CD4-positive, alpha-beta T cell (primary cell): ENCODE data around the gene PTGIR. TPM values are rescaled to one million over a fixed set of nuclear protein-coding genes. Genes with fewer than 3 reads are reported as not detected.
A peak's percentile ranks its signal among the peaks of the same experiment; 100 is the strongest.

Experiments
- ATAC-seq: fragments of 200-7000 bp; cut with Tn5 transposase; one replicate; pipeline ENCODE4 v1.10.0; 2022; ENCODE audit warnings: mild to moderate bottlenecking; ENCODE audit not compliant: poor library complexity
- CTCF ChIA-PET: fragments of 350-600 bp; sonication (Branson Sonifier 250); formaldehyde crosslinking; loops from one replicate; lab custom pipeline; 2021; ENCODE audit warnings: antibody characterized with exemption, inconsistent platforms; lab: Charles Lee
- POLR2A ChIA-PET: fragments of 350-600 bp; sonication (Branson Sonifier 250); formaldehyde crosslinking; loops from one replicate; lab custom pipeline; 2021; ENCODE audit warnings: antibody characterized with exemption, inconsistent platforms; lab: Charles Lee
- DNase-seq, 14 experiments: peaks; one replicate each; pipeline ENCODE4 v3.0.0-alpha.2; 2013 to 2020; ENCODE audit warnings: mixed read lengths in 2 of 14
- H3K27ac ChIP-seq, 2 donors: one replicate each; pipeline versions ENCODE4 v1.5.1 to v1.7.0; 2013; ENCODE audit warnings: low read length in 2 of 2, low read depth in 1 of 2, mild to moderate bottlenecking in 1 of 2
- H3K27me3 ChIP-seq, 2 experiments: 1 replicate in 1 of 2; 2 replicates in 1 of 2; pipeline versions ENCODE4 v1.6.1 to v1.7.0; 2013; ENCODE audit warnings: low read length in 2 of 2, control low read depth in 1 of 2, mild to moderate bottlenecking in 1 of 2, moderate library complexity in 1 of 2; ENCODE audit not compliant: insufficient read depth in 2 of 2, control insufficient read depth in 1 of 2
- H3K36me3 ChIP-seq: one replicate; pipeline ENCODE4 v1.6.1; 2013; ENCODE audit warnings: low read length, control low read depth; ENCODE audit not compliant: insufficient read depth
- H3K4me1 ChIP-seq: one replicate; pipeline ENCODE4 v1.6.1; 2013; ENCODE audit warnings: low read length, control low read depth; ENCODE audit not compliant: insufficient read depth
- H3K4me3 ChIP-seq: one replicate; pipeline ENCODE4 v1.5.1; 2013; ENCODE audit warnings: mild to moderate bottlenecking, low read length, moderate library complexity
- H3K9me3 ChIP-seq, 2 experiments: 1 replicate in 1 of 2; 2 replicates in 1 of 2; pipeline versions ENCODE4 v1.6.1 to v1.7.0; 2013; ENCODE audit warnings: low read length in 2 of 2, mild to moderate bottlenecking in 2 of 2, control low read depth in 1 of 2, moderate library complexity in 1 of 2; ENCODE audit not compliant: control insufficient read depth in 1 of 2, insufficient read depth in 1 of 2
- H3K27ac Mint-ChIP-seq: one replicate; pipeline ENCODE4 v1.8.0; 2020; ENCODE audit warnings: mixed read lengths
- H3K27me3 Mint-ChIP-seq: one replicate; pipeline ENCODE4 v1.8.0; 2021; ENCODE audit warnings: mixed read lengths
- H3K36me3 Mint-ChIP-seq: one replicate; pipeline ENCODE4 v1.8.0; 2021; ENCODE audit warnings: low read depth, mixed read lengths
- H3K4me1 Mint-ChIP-seq: one replicate; pipeline ENCODE4 v1.8.0; 2021; ENCODE audit warnings: low read depth, mixed read lengths
- H3K4me3 Mint-ChIP-seq: one replicate; pipeline ENCODE4 v1.8.0; 2020; ENCODE audit warnings: mild to moderate bottlenecking, mixed read lengths
- H3K9me3 Mint-ChIP-seq: one replicate; pipeline ENCODE4 v1.8.0; 2020; ENCODE audit warnings: mixed read lengths
- CTCF ChIP-seq: fragments of 200-600 bp; IDR thresholded peaks from one replicate; pipeline ENCODE4 v1.8.0; 2022; ENCODE audit warnings: antibody characterized with exemption, mild to moderate bottlenecking
- intact Hi-C, 2 experiments: fragments of 100-400 bp; cut with DNase I in 1 of 2; cut with micrococcal nuclease in 1 of 2; formaldehyde crosslinking; loops; one replicate each; pipeline versions ENCODE4 v1.15.1 to v1.9.0; 2023 to 2025; cut with DNase I, micrococcal nuclease
- total RNA-seq, 174 experiments: library from RNA in 2 of 174; stranded (reverse) in 2 of 174; gene quantifications; one replicate each; pipeline ENCODE4 v1.2.3 and lab custom pipeline; 2021 to 2026

PTGIR gene
- total RNA-seq, 2 experiments from 2014 or later = 0.87 to 0.96 TPM

GRCh38 chr19:46610413-46610775 is 14.5 kb downstream of the PTGIR start:
- POLR2A ChIA-PET = interaction anchor here (1.2 to 5.4 kb wide), 5 partner anchors 8 to 82 kb away, joined by 3 to 215 read pairs (median 10); partner anchors contain the start of genes CALM3 and DACT3
- H3K9me3 ChIP-seq = no peaks in the 10 kb centered on the region
- Mint-ChIP-seq H3K4me3 (peak overlapping the region; percentile 80), H3K27ac (peak overlapping the region; percentile 93), H3K4me1 (peaks cover 71% of the 10 kb centered on the region), H3K9me3 (no peaks in the 10 kb centered on the region), H3K27me3 (no peaks in the 10 kb centered on the region), H3K36me3 (peaks cover 64% of the 10 kb centered on the region)
- H3K27me3 ChIP-seq = no peaks in the 10 kb centered on the region
- peaks cover 69% of the 10 kb centered on the region for H3K4me1 ChIP-seq
- DNase-seq = no peak
- CTCF ChIA-PET = interaction anchor here (3.8 kb wide), 1 partner anchor 52 kb away, joined by 30 read pairs; the partner anchor contains the start of gene DACT3
- intact Hi-C loops = loop anchor here in 1 of 2 experiments (5.0 to 10.0 kb wide), 2 partner anchors 78 to 1754 kb away; partner anchors contain the start of genes SYNGR4 and TMEM143
- no peak overlapping the region for H3K4me3 ChIP-seq
- H3K36me3 ChIP-seq = peaks cover 51% of the 10 kb centered on the region
- TF ChIP-seq CTCF = no peak
- H3K27ac ChIP-seq = peak overlapping the region; percentile 57 to 81
- no peak for ATAC-seq

DNA sequence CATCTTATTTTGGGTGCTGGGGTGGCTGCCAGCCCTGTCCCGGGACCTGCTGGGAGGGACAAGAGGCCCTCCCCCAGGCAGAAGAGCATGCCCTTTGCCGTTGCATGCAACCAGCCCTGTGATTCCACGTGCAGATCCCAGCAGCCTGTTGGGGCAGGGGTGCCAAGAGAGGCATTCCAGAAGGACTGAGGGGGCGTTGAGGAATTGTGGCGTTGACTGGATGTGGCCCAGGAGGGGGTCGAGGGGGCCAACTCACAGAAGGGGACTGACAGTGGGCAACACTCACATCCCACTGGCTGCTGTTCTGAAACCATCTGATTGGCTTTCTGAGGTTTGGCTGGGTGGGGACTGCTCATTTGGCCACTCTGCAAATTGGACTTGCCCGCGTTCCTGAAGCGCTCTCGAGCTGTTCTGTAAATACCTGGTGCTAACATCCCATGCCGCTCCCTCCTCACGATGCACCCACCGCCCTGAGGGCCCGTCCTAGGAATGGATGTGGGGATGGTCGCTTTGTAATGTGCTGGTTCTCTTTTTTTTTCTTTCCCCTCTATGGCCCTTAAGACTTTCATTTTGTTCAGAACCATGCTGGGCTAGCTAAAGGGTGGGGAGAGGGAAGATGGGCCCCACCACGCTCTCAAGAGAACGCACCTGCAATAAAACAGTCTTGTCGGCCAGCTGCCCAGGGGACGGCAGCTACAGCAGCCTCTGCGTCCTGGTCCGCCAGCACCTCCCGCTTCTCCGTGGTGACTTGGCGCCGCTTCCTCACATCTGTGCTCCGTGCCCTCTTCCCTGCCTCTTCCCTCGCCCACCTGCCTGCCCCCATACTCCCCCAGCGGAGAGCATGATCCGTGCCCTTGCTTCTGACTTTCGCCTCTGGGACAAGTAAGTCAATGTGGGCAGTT is 15.1 kb downstream of the PTGIR start:
- intact Hi-C loops = loop anchor here in 1 of 2 experiments (5.0 to 10.0 kb wide), 4 partner anchors 77 to 1755 kb away; partner anchors contain the start of genes INAFM1, SYNGR4 and TMEM143
- DNase-seq = peak in 1 of 14 experiments; percentile 30
- no peak for TF ChIP-seq CTCF
- peaks cover 56% of the 10 kb centered on the region for H3K36me3 ChIP-seq
- Mint-ChIP-seq H3K27me3 (no peaks in the 10 kb centered on the region), H3K4me3 (no peak overlapping the region), H3K36me3 (peaks cover 64% of the 10 kb centered on the region), H3K9me3 (no peaks in the 10 kb centered on the region), H3K4me1 (peaks cover 75% of the 10 kb centered on the region), H3K27ac (peak overlapping the region; percentile 93)
- H3K4me3 ChIP-seq = no peak overlapping the region
- H3K4me1 ChIP-seq = peaks cover 72% of the 10 kb centered on the region
- ATAC-seq = no peak
- ChIA-PET CTCF (interaction anchor here (3.8 kb wide), 1 partner anchor 52 kb away, joined by 30 read pairs; the partner anchor contains the start of gene DACT3), POLR2A (interaction anchor here (2.5 to 5.4 kb wide), 2 partner anchors 8 to 52 kb away, joined by 36 to 215 read pairs; partner anchors contain the start of genes CALM3 and DACT3)
- H3K27me3 ChIP-seq = no peaks in the 10 kb centered on the region
- H3K9me3 ChIP-seq = no peaks in the 10 kb centered on the region
- peak overlapping the region in 1 of 2 donors; percentile 2 for H3K27ac ChIP-seq

DNA sequence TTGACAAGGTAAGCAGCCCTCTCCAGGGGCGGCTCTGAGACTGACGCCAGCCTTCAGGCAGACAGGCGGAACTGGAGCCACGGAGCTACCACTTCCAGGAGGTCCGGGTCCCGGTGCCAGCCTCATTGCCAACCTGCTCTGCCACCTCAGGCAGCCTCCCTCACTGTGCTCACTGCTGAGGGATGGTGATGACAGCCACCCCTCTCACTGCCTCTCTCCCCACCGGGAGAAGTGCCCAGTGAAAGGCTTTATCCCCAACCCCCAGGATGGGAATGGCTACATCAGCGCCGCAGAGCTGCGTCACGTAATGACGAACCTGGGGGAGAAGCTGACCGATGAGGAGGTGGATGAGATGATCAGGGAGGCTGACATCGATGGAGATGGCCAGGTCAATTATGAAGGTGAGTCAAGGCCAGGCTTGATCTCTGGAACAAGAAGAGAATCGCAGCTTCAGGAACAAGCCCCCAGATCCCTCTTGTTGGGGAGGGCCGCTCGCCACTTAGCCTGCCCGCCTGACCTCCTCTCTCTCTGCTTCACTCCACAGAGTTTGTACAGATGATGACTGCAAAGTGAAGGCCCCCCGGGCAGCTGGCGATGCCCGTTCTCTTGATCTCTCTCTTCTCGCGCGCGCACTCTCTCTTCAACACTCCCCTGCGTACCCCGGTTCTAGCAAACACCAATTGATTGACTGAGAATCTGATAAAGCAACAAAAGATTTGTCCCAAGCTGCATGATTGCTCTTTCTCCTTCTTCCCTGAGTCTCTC is 16.1 kb downstream of the PTGIR start:
- no peak for ATAC-seq
- Histone ChIP-seq H3K36me3 (peaks cover 56% of the 10 kb centered on the region), H3K4me1 (peaks cover 72% of the 10 kb centered on the region), H3K4me3 (no peak overlapping the region), H3K27me3 (no peaks in the 10 kb centered on the region), H3K27ac (peak overlapping the region in 1 of 2 donors; percentile 17), H3K9me3 (no peaks in the 10 kb centered on the region)
- H3K27me3 Mint-ChIP-seq = no peaks in the 10 kb centered on the region
- ChIA-PET POLR2A (no interaction called here), CTCF (no interaction called here)
- no peaks in the 10 kb centered on the region for H3K9me3 Mint-ChIP-seq
- H3K36me3 Mint-ChIP-seq = peaks cover 64% of the 10 kb centered on the region
- peak in 1 of 14 experiments; percentile 28 for DNase-seq
- peak overlapping the region; percentile 5 for H3K4me3 Mint-ChIP-seq
- peaks cover 74% of the 10 kb centered on the region for H3K4me1 Mint-ChIP-seq
- intact Hi-C loops = loop anchor here in 1 of 2 experiments (10.0 kb wide), 2 partner anchors 426 to 666 kb away; partner anchors contain the start of gene INAFM1
- H3K27ac Mint-ChIP-seq = peak overlapping the region; percentile 16
- TF ChIP-seq CTCF = no peak
